H1 (cell line): ENCODE results near the gene MRPS24. TPM values are rescaled to one million over a fixed set of nuclear protein-coding genes. Genes with fewer than 3 reads are reported as not detected.

Source experiments
- CTCF ChIA-PET: fragments of 300-600 bp; sonication (Branson Sonifier 250); formaldehyde crosslinking; loops from one replicate; lab custom pipeline; 2021; ENCODE audit not compliant: partially characterized antibody; lab: Charles Lee
- POLR2A ChIA-PET: fragments of 300-600 bp; sonication (Branson Sonifier 250); formaldehyde crosslinking; loops from one replicate; lab custom pipeline; 2021; ENCODE audit warnings: inconsistent platforms; ENCODE audit not compliant: partially characterized antibody; lab: Charles Lee
- DNase-seq, 2 experiments: peaks; one replicate each; pipeline versions ENCODE4 v3.0.0 to v3.0.0-alpha.2; 2010 to 2022; ENCODE audit warnings: low spot score in 2 of 2, low read depth in 1 of 2, mixed read lengths in 1 of 2
- FAIRE-seq: peaks from 2 replicates; lab custom pipeline; 2011; peaks lifted over from hg19 to GRCh38; lab: Jason Lieb, UNC
- H2AFZ ChIP-seq: 2 replicates; pipeline ENCODE4 v1.8.1; 2012; ENCODE audit warnings: low read length, inconsistent platforms
- H2AK5ac ChIP-seq: 2 replicates; pipeline ENCODE4 v1.6.1; 2013; ENCODE audit warnings: low read depth, low read length
- H2BK120ac ChIP-seq: replicated peaks from 2 replicates; pipeline ENCODE3; 2013; ENCODE audit warnings: low read depth, low read length, inconsistent platforms
- H2BK12ac ChIP-seq: 2 replicates; pipeline ENCODE4 v1.6.1; 2013; ENCODE audit warnings: low read depth, low read length
- H2BK15ac ChIP-seq: 2 replicates; pipeline ENCODE4 v1.6.1; 2013; ENCODE audit warnings: low read length
- H2BK20ac ChIP-seq: 2 replicates; pipeline ENCODE4 v1.6.1; 2013; ENCODE audit warnings: low read length
- H2BK5ac ChIP-seq: 2 replicates; pipeline ENCODE4 v1.6.1; 2013; ENCODE audit warnings: low read depth, low read length
- H3K14ac ChIP-seq: 2 replicates; pipeline ENCODE4 v1.6.1; 2013; ENCODE audit warnings: inconsistent platforms; ENCODE audit not compliant: insufficient read length
- H3K18ac ChIP-seq: 2 replicates; pipeline ENCODE4 v1.6.1; 2013; ENCODE audit warnings: low read length; ENCODE audit errors: extremely low read depth
- H3K23ac ChIP-seq: 2 replicates; pipeline ENCODE4 v1.6.1; 2013; ENCODE audit warnings: inconsistent platforms; ENCODE audit not compliant: insufficient read length
- H3K23me2 ChIP-seq: 2 replicates; pipeline ENCODE4 v1.6.1; 2013; ENCODE audit warnings: low read depth, low read length
- H3K27ac ChIP-seq: 2 replicates; pipeline ENCODE4 v1.6.1; 2011; ENCODE audit warnings: low read depth, low read length, inconsistent platforms
- H3K27me3 ChIP-seq, 4 experiments: replicated peaks in 1 of 4; 1 replicate in 1 of 4; 2 replicates in 3 of 4; pipeline versions ENCODE4 v1.6.1 to v1.8.1; 2011 to 2013; ENCODE audit warnings: low read length in 3 of 4, mild to moderate bottlenecking in 3 of 4, inconsistent platforms in 2 of 4, mixed read lengths in 2 of 4, moderate library complexity in 1 of 4; ENCODE audit not compliant: control insufficient read depth in 3 of 4, insufficient read depth in 3 of 4; ENCODE audit errors: extremely low read depth in 1 of 4
- H3K36me3 ChIP-seq, 4 experiments: 2 replicates each; pipeline versions ENCODE4 v1.6.1 to v1.8.1; 2011 to 2013; ENCODE audit warnings: mild to moderate bottlenecking in 4 of 4, low read length in 3 of 4, moderate library complexity in 2 of 4, control low read depth in 1 of 4, inconsistent platforms in 1 of 4; ENCODE audit not compliant: insufficient read depth in 4 of 4, control insufficient read depth in 2 of 4
- H3K4ac ChIP-seq: replicated peaks from 2 replicates; pipeline ENCODE3; 2013; ENCODE audit warnings: low read length, low read depth, mixed read lengths, inconsistent platforms; ENCODE audit not compliant: insufficient read length
- H3K4me1 ChIP-seq, 4 experiments: replicated peaks in 1 of 4; 1 replicate in 1 of 4; 2 replicates in 3 of 4; pipeline versions ENCODE4 v1.6.1 to v1.8.1; 2011 to 2013; ENCODE audit warnings: low read length in 3 of 4, inconsistent platforms in 2 of 4, mixed read lengths in 1 of 4; ENCODE audit not compliant: insufficient read depth in 4 of 4, control insufficient read depth in 3 of 4
- H3K4me2 ChIP-seq, 2 experiments: 2 replicates each; pipeline versions ENCODE4 v1.6.1 to v1.8.1; 2011 to 2013; ENCODE audit warnings: low read depth in 2 of 2, low read length in 2 of 2, control low read depth in 1 of 2, inconsistent platforms in 1 of 2, mild to moderate bottlenecking in 1 of 2; ENCODE audit not compliant: insufficient read depth in 1 of 2
- H3K4me3 ChIP-seq, 4 experiments: fragments of 200-600, 300-600 bp in 1 of 4; sonication (generic), shearing (Covaris generic), sonication (Bioruptor Twin) in 1 of 4; 2 replicates each; pipeline versions ENCODE4 v1.5.1 to v1.8.1; 2011 to 2016; ENCODE audit warnings: low read length in 4 of 4, low read depth in 3 of 4, control low read depth in 2 of 4, inconsistent platforms in 2 of 4, mild to moderate bottlenecking in 2 of 4, mixed read lengths in 1 of 4, moderate library complexity in 1 of 4; ENCODE audit not compliant: insufficient read depth in 2 of 4; ENCODE audit errors: extremely low read depth in 1 of 4
- H3K56ac ChIP-seq: replicated peaks from 2 replicates; pipeline ENCODE3; 2013; ENCODE audit warnings: low read depth, mild to moderate bottlenecking, mixed read lengths, low read length, inconsistent platforms; ENCODE audit not compliant: insufficient read length
- H3K79me1 ChIP-seq: 2 replicates; pipeline ENCODE4 v1.6.1; 2013; ENCODE audit warnings: low read depth, low read length, control low read depth
- H3K79me2 ChIP-seq, 2 experiments: 2 replicates each; pipeline versions ENCODE4 v1.6.1 to v1.8.1; 2012 to 2013; ENCODE audit warnings: low read length in 2 of 2, mild to moderate bottlenecking in 2 of 2, inconsistent platforms in 1 of 2; ENCODE audit not compliant: insufficient read depth in 2 of 2, control insufficient read depth in 1 of 2
- H3K9ac ChIP-seq, 4 experiments: replicated peaks in 1 of 4; 1 replicate in 1 of 4; 2 replicates in 3 of 4; pipeline versions ENCODE4 v1.6.1 to v1.8.1; 2011 to 2013; ENCODE audit warnings: low read depth in 3 of 4, low read length in 3 of 4, control low read depth in 2 of 4, mild to moderate bottlenecking in 2 of 4, moderate library complexity in 2 of 4, inconsistent platforms in 1 of 4; ENCODE audit errors: extremely low read depth in 1 of 4
- H3K9me3 ChIP-seq, 2 experiments: 2 replicates each; pipeline versions ENCODE4 v1.6.1 to v1.8.1; 2012 to 2013; ENCODE audit warnings: mild to moderate bottlenecking in 2 of 2, moderate library complexity in 2 of 2, control low read depth in 1 of 2, inconsistent platforms in 1 of 2, low read depth in 1 of 2, low read length in 1 of 2, mixed read lengths in 1 of 2; ENCODE audit not compliant: insufficient read depth in 2 of 2
- H4K20me1 ChIP-seq, 2 experiments: replicated peaks in 1 of 2; 2 replicates each; pipeline versions ENCODE3 to v1.8.1; 2011 to 2013; ENCODE audit warnings: inconsistent platforms in 2 of 2, low read length in 2 of 2, mild to moderate bottlenecking in 1 of 2; ENCODE audit not compliant: insufficient read depth in 2 of 2, control insufficient read depth in 1 of 2
- H4K5ac ChIP-seq: 2 replicates; pipeline ENCODE4 v1.6.1; 2013; ENCODE audit warnings: low read length, low read depth, mixed read lengths, inconsistent platforms; ENCODE audit not compliant: insufficient read length
- H4K8ac ChIP-seq: 2 replicates; pipeline ENCODE4 v1.8.0; 2013; ENCODE audit warnings: mild to moderate bottlenecking, moderate library complexity, low read length, inconsistent platforms; ENCODE audit not compliant: insufficient read depth; ENCODE audit errors: extremely low read depth
- H4K91ac ChIP-seq: replicated peaks from 2 replicates; pipeline ENCODE3; 2013; ENCODE audit warnings: low read length, mixed read lengths, inconsistent platforms; ENCODE audit not compliant: insufficient read length
- CHD1 ChIP-seq: IDR thresholded peaks from 2 replicates; pipeline ENCODE4 v1.6.1; 2012; ENCODE audit warnings: low read depth, low read length, improper control_type of control experiment
- CTBP2 ChIP-seq: IDR thresholded peaks from 2 replicates; pipeline ENCODE4 v1.7.0; 2011; ENCODE audit warnings: borderline replicate concordance, mild to moderate bottlenecking, moderate library complexity, mixed read lengths, low read length; ENCODE audit not compliant: insufficient read depth, insufficient read length
- EZH2 ChIP-seq: fragments of 200-600 bp; sonication (generic); IDR thresholded peaks from 2 replicates; pipeline ENCODE4 v1.7.1; 2012; ENCODE audit warnings: low read depth, mild to moderate bottlenecking, moderate library complexity, low read length, inconsistent platforms; ENCODE audit not compliant: severe bottlenecking
- JUND ChIP-seq: IDR thresholded peaks from 2 replicates; pipeline ENCODE4 v1.6.1; 2011; ENCODE audit warnings: mild to moderate bottlenecking, improper control_type of control experiment, low read length
- RFX5 ChIP-seq: IDR thresholded peaks from 2 replicates; pipeline ENCODE4 v1.6.1; 2011; ENCODE audit warnings: low read depth, low read length, improper control_type of control experiment, borderline replicate concordance
- RNF2 ChIP-seq: fragments of 200-900, 300-1000 bp; sonication (generic); IDR thresholded peaks from 2 replicates; pipeline ENCODE4 v1.7.1; 2016; ENCODE audit warnings: borderline replicate concordance, low read depth, mild to moderate bottlenecking, antibody characterized with exemption, low read length; ENCODE audit not compliant: poor library complexity, severe bottlenecking; ENCODE audit errors: missing control alignments
- RXRA ChIP-seq: IDR thresholded peaks from 2 replicates; pipeline ENCODE4 v1.6.1; 2011; ENCODE audit warnings: low read depth, mild to moderate bottlenecking, low read length, moderate library complexity; ENCODE audit not compliant: insufficient read depth
- TAF7 ChIP-seq: optimal IDR thresholded peaks from 2 replicates; pipeline ENCODE3; 2011; ENCODE audit warnings: low read depth, mild to moderate bottlenecking, inconsistent platforms, low read length, moderate library complexity, borderline replicate concordance
- TEAD4 ChIP-seq: IDR thresholded peaks from 2 replicates; pipeline ENCODE4 v1.6.1; 2012; ENCODE audit warnings: low read depth, low read length, inconsistent platforms, mixed read lengths
- YY1 ChIP-seq: IDR thresholded peaks from 2 replicates; pipeline ENCODE4 v1.6.1; 2011; ENCODE audit warnings: low read depth, mild to moderate bottlenecking, low read length
- whole genome bisulfite sequencing, 2 experiments: shearing (Covaris generic) in 1 of 2; methylation state at CpG; one replicate each; pipeline versions ENCODE4 v1.1.6 to v1.1.7; 2013 to 2015; ENCODE audit warnings: low lambda C conversion rate in 2 of 2, mixed read lengths in 2 of 2, inconsistent platforms in 1 of 2, low coverage in 1 of 2, missing lambda C conversion rate in 1 of 2; ENCODE audit not compliant: insufficient replicate concordance in 2 of 2, insufficient coverage in 1 of 2, insufficient read length in 1 of 2; ENCODE audit errors: extremely low coverage in 1 of 2, missing lambda C conversion rate in 1 of 2; 5-methylcytosine and 5-hydroxymethylcytosine counted together
- polyA plus RNA-seq, 7 experiments: library from polyadenylated mRNA; depleted of rRNA in 3 of 7; stranded (reverse) in 5 of 7; unstranded in 2 of 7; fragments of >200 nt in 5 of 7; fragments of 200-250 nt in 2 of 7; gene quantifications; 1 replicate in 5 of 7; 2 replicates in 1 of 7; 4 replicates in 1 of 7; pipeline versions ENCODE4 v1.2.1 to v1.2.3, GENCODE V29; 2011 to 2013; ENCODE audit warnings: missing spikeins in 2 of 7, mixed read lengths in 2 of 7
- total RNA-seq: library from RNA; stranded (reverse); fragmentation: NEBNext Ultra II Directional; extraction: Animal tissue kit (Norgen Biotek cat#: 25700); gene quantifications from 2 replicates; pipeline ENCODE4 v1.2.1, GENCODE V29; 2021
- TF ChIP-seq, protein P1 (sequence below): IDR thresholded peaks from 2 replicates; pipeline ENCODE4 v1.6.1; 2012; ENCODE audit warnings: inconsistent platforms

The MRPS24 gene
- total and polyA plus RNA-seq, 2 of the 8 experiments (the other 6 are each of a cell fraction or from before 2014, with no cell fraction given), result 133 to 347 TPM

DNA sequence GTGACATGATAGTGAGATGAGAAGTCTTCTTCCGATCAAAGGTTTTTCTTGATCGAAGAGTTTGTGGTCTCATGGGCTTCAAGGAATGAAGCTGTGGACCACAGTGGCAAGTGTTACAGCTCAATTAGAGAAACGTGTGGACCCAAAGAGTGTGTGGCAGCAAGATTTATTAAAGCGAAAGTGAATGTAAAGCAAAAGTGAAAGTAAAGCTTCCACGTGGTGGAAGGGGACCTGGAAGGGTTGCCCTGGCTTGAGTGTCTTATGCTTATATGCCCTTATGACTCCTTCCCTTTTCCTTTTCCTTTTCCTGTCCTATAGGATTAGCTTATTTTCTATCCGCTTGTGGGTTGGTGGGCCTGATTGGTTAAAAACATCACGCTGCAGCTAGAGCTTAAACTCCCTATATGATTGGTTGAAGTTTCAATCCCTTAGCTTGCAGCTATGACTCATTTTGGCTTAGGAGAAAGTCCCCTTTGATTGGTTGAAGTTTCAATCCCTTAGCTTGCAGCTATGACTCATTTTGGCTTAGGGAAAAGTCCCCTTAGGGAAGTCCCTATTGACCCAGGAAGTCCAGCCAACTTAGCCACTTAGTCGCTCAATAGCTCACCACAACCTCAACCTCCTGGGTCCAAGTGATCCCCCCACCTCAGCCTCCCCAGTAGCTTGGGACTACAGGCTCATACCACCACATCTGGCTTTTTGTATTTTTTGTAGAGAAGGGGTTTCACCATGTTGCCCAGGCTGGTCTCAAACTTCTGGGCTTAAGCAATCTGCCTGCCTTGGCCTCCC lies 34.7 kb downstream of the MRPS24 start:
- no peak overlapping the region for H3K56ac ChIP-seq
- H3K79me2 ChIP-seq, result no peaks in the 10 kb centered on the region
- H3K23ac ChIP-seq, result no peak overlapping the region
- H3K4me3 ChIP-seq, result no peak overlapping the region
- H3K9ac ChIP-seq, result no peak overlapping the region
- WGBS, 2 experiments, result 88% methylated on average over 8 of the region's 8 CpGs; no CpG with 5 or more reads in 1 of the 2 experiments
- DNase-seq (no peak), FAIRE-seq (no peak)
- no peak overlapping the region for H3K27ac ChIP-seq
- no peak overlapping the region for H4K91ac ChIP-seq
- H3K27me3 ChIP-seq, result no peaks in the 10 kb centered on the region
- POLR2A ChIA-PET, result no interaction called here
- no peaks in the 10 kb centered on the region for H3K23me2 ChIP-seq
- no peak overlapping the region for H2BK20ac ChIP-seq
- no peak overlapping the region for H3K18ac ChIP-seq
- no peak overlapping the region for H3K14ac ChIP-seq
- H3K9me3 ChIP-seq, result 0 out of 4 replicates have a peak, but pooled peaks cover 2 to 6% of the 10 kb centered on the region in 2 experiments
- CTCF ChIA-PET, result interaction anchor here (0.6 to 2.2 kb wide), 4 partner anchors 31 to 252 kb away, joined by 3 to 10 read pairs (median 3); partner anchors contain the start of genes COA1 and STK17A
- H2BK12ac ChIP-seq, result no peak overlapping the region
- H3K36me3 ChIP-seq, result peaks cover 0 to 7% (median 0%) of the 10 kb centered on the region in 4 experiments; a peak in 2 of 8 replicates
- H3K4ac ChIP-seq, result no peak overlapping the region
- H4K5ac ChIP-seq, result no peak overlapping the region
- no peaks in the 10 kb centered on the region for H3K79me1 ChIP-seq
- no peak overlapping the region for H2BK5ac ChIP-seq
- no peak overlapping the region for H2AK5ac ChIP-seq
- H2AFZ ChIP-seq, result no peak overlapping the region
- no peak overlapping the region for H2BK15ac ChIP-seq
- peaks cover 0 to 5% (median 3%) of the 10 kb centered on the region in 4 experiments; a peak in 3 of 7 replicates for H3K4me1 ChIP-seq
- no peak overlapping the region for H2BK120ac ChIP-seq
- no peak overlapping the region for H4K8ac ChIP-seq
- H3K4me2 ChIP-seq, result no peak overlapping the region
- H4K20me1 ChIP-seq, result no peaks in the 10 kb centered on the region
- TF ChIP-seq, protein P1, sequence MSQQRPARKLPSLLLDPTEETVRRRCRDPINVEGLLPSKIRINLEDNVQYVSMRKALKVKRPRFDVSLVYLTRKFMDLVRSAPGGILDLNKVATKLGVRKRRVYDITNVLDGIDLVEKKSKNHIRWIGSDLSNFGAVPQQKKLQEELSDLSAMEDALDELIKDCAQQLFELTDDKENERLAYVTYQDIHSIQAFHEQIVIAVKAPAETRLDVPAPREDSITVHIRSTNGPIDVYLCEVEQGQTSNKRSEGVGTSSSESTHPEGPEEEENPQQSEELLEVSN, result no peak
- TF ChIP-seq TAF7 (no peak), EZH2 (no peak), RNF2 (no peak), CHD1 (no peak), TEAD4 (no peak), YY1 (no peak), RFX5 (no peak), CTBP2 (no peak), RXRA (no peak), JUND (no peak)
